MCF 10A (cell line): ENCODE results near the gene OLA1. TPM values are rescaled to one million over a fixed set of nuclear protein-coding genes. Genes with fewer than 3 reads are reported as not detected.

Experiments
- BruUV-seq: library from RNA; stranded (reverse); fragments of 400-500 nt; replicated peaks from 2 replicates; lab custom pipeline; 2021; lab: Mats Ljungman, UMichigan
- CTCF ChIA-PET: fragments of 300-600 bp; sonication (Branson Sonifier 250); formaldehyde crosslinking; extraction: SDS; loops from one replicate; lab custom pipeline; 2021; ENCODE audit warnings: antibody characterized with exemption, inconsistent platforms; lab: Yijun Ruan, JAX
- POLR2A ChIA-PET: fragments of 300-600, 350-650 bp; sonication (Branson Sonifier 250); formaldehyde crosslinking; extraction: SDS; loops from one replicate; lab custom pipeline; 2020; ENCODE audit warnings: antibody characterized with exemption, inconsistent platforms; lab: Yijun Ruan, JAX
- DNase-seq: peaks from one replicate; pipeline ENCODE4 v3.0.0-alpha.2; 2018; ENCODE audit not compliant: unreplicated experiment
- H3K27ac Mint-ChIP-seq: one replicate; pipeline ENCODE4 v1.8.0; 2022; ENCODE audit warnings: mild to moderate bottlenecking, low read depth, mixed read lengths; ENCODE audit not compliant: unreplicated experiment
- H3K27me3 Mint-ChIP-seq: one replicate; pipeline ENCODE4 v1.8.0; 2022; ENCODE audit warnings: mixed read lengths; ENCODE audit not compliant: insufficient read depth, unreplicated experiment
- H3K36me3 Mint-ChIP-seq: one replicate; pipeline ENCODE4 v1.8.0; 2022; ENCODE audit warnings: mild to moderate bottlenecking, moderate library complexity, mixed read lengths; ENCODE audit not compliant: insufficient read depth, unreplicated experiment
- H3K4me1 Mint-ChIP-seq: one replicate; pipeline ENCODE4 v1.8.0; 2022; ENCODE audit warnings: mixed read lengths; ENCODE audit not compliant: insufficient read depth, unreplicated experiment
- H3K4me3 Mint-ChIP-seq: one replicate; pipeline ENCODE4 v1.8.0; 2022; ENCODE audit warnings: mild to moderate bottlenecking, moderate library complexity, mixed read lengths; ENCODE audit not compliant: unreplicated experiment
- H3K9me3 Mint-ChIP-seq: one replicate; pipeline ENCODE4 v1.8.0; 2022; ENCODE audit warnings: mixed read lengths; ENCODE audit not compliant: unreplicated experiment
- CTCF ChIP-seq: fragments of 200-600 bp; IDR thresholded peaks from one replicate; pipeline ENCODE4 v1.8.0; 2022; ENCODE audit warnings: antibody characterized with exemption, mild to moderate bottlenecking; ENCODE audit not compliant: unreplicated experiment
- intact Hi-C: fragments of 100-400 bp; cut with micrococcal nuclease; formaldehyde crosslinking; loops from 2 replicates; pipeline ENCODE4 v1.14.1; 2022
- total RNA-seq: library from RNA; stranded (reverse); gene quantifications from 2 replicates; pipeline ENCODE4 v1.2.3, GENCODE V29; 2022

OLA1 gene
- total RNA-seq, 1 experiment from 2014 or later: 224 TPM

DNA sequence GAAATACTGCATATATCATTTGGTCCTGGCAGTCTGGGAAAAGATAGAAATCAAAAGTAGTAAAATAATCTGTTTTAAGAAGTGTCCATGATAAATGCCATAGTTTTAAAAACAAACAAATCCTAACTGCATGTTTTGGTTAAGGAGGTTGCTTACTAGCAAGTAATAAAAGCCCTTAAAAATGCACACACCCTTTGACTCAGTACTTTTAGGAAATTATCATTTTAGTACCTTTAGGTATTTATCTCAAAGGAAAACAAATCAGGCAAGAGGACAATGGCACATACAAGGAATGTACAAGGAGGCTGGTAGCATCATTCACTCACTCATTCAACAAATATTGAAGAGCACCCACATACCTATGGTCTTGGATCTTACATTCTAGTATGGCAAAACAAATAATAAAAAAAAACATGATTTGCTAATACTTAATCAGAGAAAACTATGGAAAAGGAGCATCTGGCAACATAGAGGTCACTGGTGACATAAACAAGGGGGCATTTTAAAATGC, 67.6 kb downstream of the OLA1 start:
- no TSS peak for BruUV-seq
- H3K27me3 Mint-ChIP-seq: no peaks in the 10 kb centered on the region

DNA sequence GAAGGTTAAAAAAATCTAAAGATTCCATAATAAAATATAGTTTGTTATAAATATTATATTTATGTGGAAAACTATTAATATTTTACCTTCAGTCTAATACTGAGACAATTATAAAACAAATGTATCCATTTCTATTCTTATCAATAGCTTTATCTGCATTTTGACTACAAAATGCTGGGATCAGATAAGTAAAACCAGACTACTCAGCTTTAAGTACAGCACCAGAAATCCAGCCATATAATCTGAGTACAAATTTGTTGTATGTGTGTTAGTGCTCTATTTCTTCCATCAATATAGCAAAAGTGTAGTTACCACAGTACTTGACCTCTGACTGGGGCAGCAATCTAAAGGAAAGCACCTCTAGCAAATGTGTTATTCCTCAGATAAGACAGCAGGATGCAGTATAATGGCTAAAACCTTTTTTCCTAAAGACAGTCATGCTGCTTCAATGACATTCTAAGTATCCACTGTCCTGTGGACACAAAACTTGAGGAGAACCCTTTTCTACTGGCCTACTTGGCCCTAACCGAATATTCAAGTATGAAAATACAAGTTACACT, 68.1 kb downstream of the OLA1 start:
- no peaks in the 10 kb centered on the region for H3K9me3 Mint-ChIP-seq

More for the DNA sequence above, 67.6 kb downstream of the OLA1 start:
- no peak for DNase-seq
- Mint-ChIP-seq H3K4me3 (no peak overlapping the region), H3K36me3 (peaks cover 10% of the 10 kb centered on the region), H3K9me3 (no peaks in the 10 kb centered on the region), H3K4me1 (peaks cover 21% of the 10 kb centered on the region), H3K27ac (peak overlapping the region; percentile 74)
- TF ChIP-seq CTCF: no peak
- ChIA-PET CTCF (interaction anchor here (0.7 kb wide), 2 partner anchors 10 to 63 kb away, joined by 3 to 5 read pairs; no protein-coding TSS in a partner anchor), POLR2A (interaction anchor here (0.7 to 1.2 kb wide), 2 partner anchors 66 to 157 kb away, joined by 3 to 5 read pairs; no protein-coding TSS in a partner anchor)
- intact Hi-C loops: no loop called here

DNA sequence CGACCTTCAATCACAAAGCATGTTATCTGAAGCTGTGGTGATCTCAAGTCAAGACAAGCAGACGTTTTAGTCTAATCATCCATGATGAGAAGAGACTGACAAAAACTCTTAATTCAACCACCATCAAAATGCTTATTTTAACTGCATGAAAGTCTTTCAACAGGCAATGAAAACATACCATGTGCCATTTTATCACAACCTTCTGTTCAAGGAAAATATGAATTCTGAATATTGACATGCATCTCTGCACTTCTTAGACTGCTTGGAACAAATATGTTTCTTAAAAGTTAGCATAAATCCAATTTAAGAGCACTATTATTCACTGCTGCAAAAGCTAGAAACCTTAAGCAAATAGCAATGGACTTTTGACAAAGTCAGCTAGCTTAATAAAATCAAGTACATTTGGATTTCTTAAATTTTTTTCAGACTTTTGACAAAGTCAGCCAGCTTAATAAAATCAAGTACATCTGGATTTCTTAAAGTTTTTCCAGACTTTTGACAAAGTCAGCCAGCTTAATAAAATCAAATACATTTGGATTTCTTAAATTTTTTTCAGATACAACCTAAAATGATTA, 70.9 kb downstream of the OLA1 start:
- ChIA-PET POLR2A (interaction anchor here (1.1 to 1.5 kb wide), 5 partner anchors 9 to 71 kb away, joined by 3 to 5 read pairs (median 4); partner anchors contain the start of gene OLA1), CTCF (interaction anchor here (0.6 to 0.7 kb wide), 3 partner anchors 89 to 1105 kb away, joined by 3 to 5 read pairs (median 4); no protein-coding TSS in a partner anchor)
- no peaks in the 10 kb centered on the region for H3K9me3 Mint-ChIP-seq
- peaks cover 10% of the 10 kb centered on the region for H3K36me3 Mint-ChIP-seq
- no peak for DNase-seq
- intact Hi-C loops: no loop called here
- BruUV-seq: no TSS peak
- no peak overlapping the region for H3K27ac Mint-ChIP-seq
- no peak for TF ChIP-seq CTCF
- peaks cover 27% of the 10 kb centered on the region for H3K4me1 Mint-ChIP-seq
- H3K27me3 Mint-ChIP-seq: no peaks in the 10 kb centered on the region
- no peak overlapping the region for H3K4me3 Mint-ChIP-seq

More for the DNA sequence above, 68.1 kb downstream of the OLA1 start:
- Mint-ChIP-seq H3K4me1 (peaks cover 21% of the 10 kb centered on the region), H3K4me3 (no peak overlapping the region), H3K27me3 (no peaks in the 10 kb centered on the region), H3K27ac (peak overlapping the region; percentile 74), H3K36me3 (peaks cover 10% of the 10 kb centered on the region)
- no TSS peak for BruUV-seq
- ChIA-PET POLR2A (interaction anchor here (0.6 to 1.2 kb wide), 5 partner anchors 10 to 157 kb away, joined by 3 to 7 read pairs (median 4); partner anchors contain the start of gene OLA1), CTCF (interaction anchor here (0.7 to 1.4 kb wide), 5 partner anchors 8 to 778 kb away, joined by 3 to 4 read pairs (median 3); no protein-coding TSS in a partner anchor)
- TF ChIP-seq CTCF: no peak
- intact Hi-C loops: no loop called here
- DNase-seq: peak; percentile 20

- Mint-ChIP-seq H3K27ac (no peak overlapping the region), H3K4me1 (peaks cover 27% of the 10 kb centered on the region), H3K4me3 (no peak overlapping the region), H3K9me3 (no peaks in the 10 kb centered on the region), H3K27me3 (no peaks in the 10 kb centered on the region), H3K36me3 (peaks cover 9% of the 10 kb centered on the region)
- ChIA-PET POLR2A (interaction anchor here (0.7 to 1.5 kb wide), 5 partner anchors 11 to 134 kb away, joined by 3 to 5 read pairs (median 4); partner anchors contain the start of gene OLA1), CTCF (interaction anchor here (0.6 to 0.7 kb wide), 2 partner anchors 440 to 1105 kb away, joined by 3 to 4 read pairs; no protein-coding TSS in a partner anchor)
- BruUV-seq: no TSS peak
- DNase-seq: peak; percentile 55
- intact Hi-C loops: no loop called here
- no peak for TF ChIP-seq CTCF
Observed at GRCh38 chr2:174176898-174177297, 71.4 kb downstream of the OLA1 start.
